Measurements from ENCODE around the gene TRPC4AP. TPM values are rescaled to one million over a fixed set of nuclear protein-coding genes. Genes with fewer than 3 reads are reported as not detected.

TRPC4AP gene
- total RNA-seq, 1 donor from 2014 or later, result 95.6 TPM

DNA sequence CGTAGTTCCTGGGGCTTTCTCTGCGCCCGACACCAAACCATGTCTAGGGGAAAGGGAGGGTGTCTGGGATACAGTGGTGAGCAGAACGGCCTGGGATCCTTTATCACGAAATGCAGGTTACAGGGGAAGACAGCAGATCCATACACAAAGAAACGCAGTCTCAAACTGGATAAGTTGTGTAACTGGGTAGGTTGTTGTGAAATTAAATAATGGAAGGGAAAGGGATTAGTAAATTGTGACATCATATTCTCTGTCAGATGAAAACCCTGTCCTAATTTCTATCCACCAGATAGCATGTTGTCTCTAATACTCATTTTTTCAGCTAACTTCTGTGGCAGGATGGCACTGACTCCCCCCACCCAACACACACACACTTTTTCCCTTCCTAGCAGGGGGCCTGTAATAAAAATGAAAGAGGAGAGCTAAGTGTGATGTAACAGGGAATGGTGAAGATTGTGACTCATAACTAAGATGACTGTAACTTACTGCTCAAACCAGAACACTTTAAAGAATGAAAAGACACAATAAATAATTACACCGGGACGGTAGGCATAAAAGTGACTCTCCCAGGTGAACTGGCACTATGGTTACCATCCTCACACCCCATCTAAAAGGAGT, 769 bp upstream of the TRPC4AP start:
- Mint-ChIP-seq H3K27me3 (ENCODE audit: low read depth) (no peaks in the 10 kb centered on the region), H3K4me1 (peaks cover 25% of the 10 kb centered on the region), H3K4me3 (peak overlapping the region; percentile 88), H3K36me3 (peaks cover 3% of the 10 kb centered on the region), H3K27ac (peak overlapping the region; percentile 70), H3K9me3 (no peaks in the 10 kb centered on the region)
- TF ChIP-seq, protein P1, sequence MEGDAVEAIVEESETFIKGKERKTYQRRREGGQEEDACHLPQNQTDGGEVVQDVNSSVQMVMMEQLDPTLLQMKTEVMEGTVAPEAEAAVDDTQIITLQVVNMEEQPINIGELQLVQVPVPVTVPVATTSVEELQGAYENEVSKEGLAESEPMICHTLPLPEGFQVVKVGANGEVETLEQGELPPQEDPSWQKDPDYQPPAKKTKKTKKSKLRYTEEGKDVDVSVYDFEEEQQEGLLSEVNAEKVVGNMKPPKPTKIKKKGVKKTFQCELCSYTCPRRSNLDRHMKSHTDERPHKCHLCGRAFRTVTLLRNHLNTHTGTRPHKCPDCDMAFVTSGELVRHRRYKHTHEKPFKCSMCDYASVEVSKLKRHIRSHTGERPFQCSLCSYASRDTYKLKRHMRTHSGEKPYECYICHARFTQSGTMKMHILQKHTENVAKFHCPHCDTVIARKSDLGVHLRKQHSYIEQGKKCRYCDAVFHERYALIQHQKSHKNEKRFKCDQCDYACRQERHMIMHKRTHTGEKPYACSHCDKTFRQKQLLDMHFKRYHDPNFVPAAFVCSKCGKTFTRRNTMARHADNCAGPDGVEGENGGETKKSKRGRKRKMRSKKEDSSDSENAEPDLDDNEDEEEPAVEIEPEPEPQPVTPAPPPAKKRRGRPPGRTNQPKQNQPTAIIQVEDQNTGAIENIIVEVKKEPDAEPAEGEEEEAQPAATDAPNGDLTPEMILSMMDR (IDR thresholded peaks at IDR 0.05; ENCODE audit: unreplicated experiment), result no peak
- no peak for DNase-seq (ENCODE audit: low spot score in 2 of 2, unreplicated experiment in 2 of 2)

DNA sequence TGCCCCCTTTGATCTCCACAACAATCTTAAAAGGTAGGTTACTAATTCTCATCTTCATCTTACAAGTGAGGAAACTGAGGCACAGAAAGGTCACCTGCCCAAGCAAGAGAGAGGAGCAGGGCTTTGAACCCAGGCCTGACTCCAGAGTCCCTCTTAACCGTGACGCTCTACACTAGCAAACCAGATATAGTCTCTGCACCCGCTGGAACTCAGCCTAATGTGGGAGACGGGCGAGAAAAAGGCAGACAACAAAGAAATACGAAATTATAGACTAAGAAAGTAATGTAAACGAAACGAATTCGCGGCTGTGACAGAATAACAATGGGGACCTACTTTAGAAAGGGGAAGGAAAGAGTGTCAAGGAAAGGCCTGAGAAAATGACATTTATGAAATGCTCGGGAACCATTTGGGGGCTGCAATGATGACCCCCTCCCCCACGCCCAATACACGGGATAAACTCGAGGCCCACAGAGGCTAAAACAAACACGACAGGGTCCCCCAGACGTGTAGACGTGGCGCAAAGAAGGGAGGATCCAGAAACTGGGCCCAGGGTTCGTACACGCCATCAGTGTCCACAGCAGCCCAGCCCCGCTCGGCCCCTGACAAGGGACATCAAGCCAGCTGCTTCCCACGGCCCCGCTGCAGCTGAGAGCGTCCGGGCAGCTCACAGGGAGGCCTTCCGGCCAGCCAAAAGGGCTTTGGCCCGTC, 637 bp downstream of the TRPC4AP start:
- Mint-ChIP-seq H3K27me3 (ENCODE audit: low read depth) (no peaks in the 10 kb centered on the region), H3K4me3 (peak overlapping the region; percentile 88), H3K36me3 (peaks cover 3% of the 10 kb centered on the region), H3K4me1 (peaks cover 26% of the 10 kb centered on the region), H3K27ac (peak overlapping the region; percentile 97), H3K9me3 (no peaks in the 10 kb centered on the region)
- TF ChIP-seq, protein P1 (IDR thresholded peaks at IDR 0.05; ENCODE audit: unreplicated experiment), result no peak
- DNase-seq (ENCODE audit: low spot score in 2 of 2, unreplicated experiment in 2 of 2), result no peak

DNA sequence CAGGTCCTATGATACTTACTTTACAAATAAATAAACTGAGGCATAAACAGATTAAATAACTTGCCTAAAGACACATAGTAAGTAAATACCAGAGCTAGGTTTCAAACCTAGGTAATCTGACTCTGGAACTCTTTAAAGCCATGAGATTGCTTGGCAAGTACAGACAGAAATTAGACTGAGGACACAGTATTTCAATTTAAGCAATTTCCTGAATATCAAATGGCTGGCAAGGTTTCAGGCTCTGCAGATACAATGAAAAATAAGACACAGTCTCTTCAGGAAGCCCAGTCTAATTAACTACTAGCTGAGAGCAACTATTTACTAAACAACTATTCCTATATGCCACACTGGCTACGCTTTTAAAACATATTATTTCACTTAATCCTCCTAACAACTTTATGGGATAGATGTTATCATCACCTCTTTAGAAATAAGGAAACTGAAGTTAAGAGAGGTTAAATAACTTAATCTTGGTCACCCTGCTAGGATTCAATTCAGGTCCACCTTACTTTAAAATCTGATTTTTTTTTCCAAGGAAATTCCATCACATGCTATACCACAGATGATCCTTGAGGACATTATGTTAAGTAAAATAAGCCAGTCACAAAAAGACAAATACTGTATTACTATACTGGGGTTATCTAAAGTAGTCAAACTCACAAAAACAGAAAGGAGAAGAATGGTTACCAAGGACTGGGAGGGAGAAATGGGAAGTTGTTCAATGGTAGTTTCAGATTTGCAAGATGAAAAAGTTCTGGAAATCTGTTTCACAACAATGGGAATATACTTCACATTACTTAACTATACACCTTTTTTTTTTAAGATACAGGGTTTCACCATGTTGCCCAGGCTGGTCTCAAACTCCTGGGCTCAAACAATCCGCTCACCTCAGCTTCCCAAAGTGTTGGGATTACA, 4.1 kb downstream of the TRPC4AP start:
- DNase-seq (ENCODE audit: low spot score in 2 of 2, unreplicated experiment in 2 of 2), result no peak
- Mint-ChIP-seq H3K9me3 (no peaks in the 10 kb centered on the region), H3K36me3 (peaks cover 3% of the 10 kb centered on the region), H3K27ac (peak overlapping the region; percentile 84), H3K4me1 (peaks cover 24% of the 10 kb centered on the region), H3K4me3 (no peak overlapping the region), H3K27me3 (ENCODE audit: low read depth) (no peaks in the 10 kb centered on the region)
- TF ChIP-seq, protein P1 (IDR thresholded peaks at IDR 0.05; ENCODE audit: unreplicated experiment), result no peak

DNA sequence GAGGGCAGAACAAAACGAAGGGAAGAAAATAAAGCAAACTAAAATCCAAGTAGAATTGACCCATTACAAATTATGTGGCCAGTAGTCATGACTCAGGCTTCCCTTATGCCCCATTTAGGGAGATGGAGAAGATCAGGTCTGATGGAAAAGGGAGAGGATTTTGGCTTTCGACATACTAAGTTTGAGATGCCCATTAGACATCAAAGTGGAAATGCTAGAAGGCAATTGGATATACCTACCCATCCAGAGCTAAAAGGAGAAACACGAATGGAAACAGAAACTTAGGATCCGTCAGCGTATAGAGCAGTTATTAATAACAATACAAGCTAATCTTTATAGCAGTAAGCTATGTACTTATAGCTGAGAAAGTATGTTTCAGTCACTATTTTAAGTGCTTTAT, 4.8 kb downstream of the TRPC4AP start:
- H3K4me3 Mint-ChIP-seq, result no peak overlapping the region
- TF ChIP-seq, protein P1 (IDR thresholded peaks at IDR 0.05; ENCODE audit: unreplicated experiment), result no peak
- no peaks in the 10 kb centered on the region for H3K9me3 Mint-ChIP-seq
- DNase-seq (ENCODE audit: low spot score in 2 of 2, unreplicated experiment in 2 of 2), result no peak
- H3K36me3 Mint-ChIP-seq, result peaks cover 3% of the 10 kb centered on the region
- no peak overlapping the region for H3K27ac Mint-ChIP-seq
- peaks cover 19% of the 10 kb centered on the region for H3K4me1 Mint-ChIP-seq
- no peaks in the 10 kb centered on the region for H3K27me3 Mint-ChIP-seq (ENCODE audit: low read depth)

DNA sequence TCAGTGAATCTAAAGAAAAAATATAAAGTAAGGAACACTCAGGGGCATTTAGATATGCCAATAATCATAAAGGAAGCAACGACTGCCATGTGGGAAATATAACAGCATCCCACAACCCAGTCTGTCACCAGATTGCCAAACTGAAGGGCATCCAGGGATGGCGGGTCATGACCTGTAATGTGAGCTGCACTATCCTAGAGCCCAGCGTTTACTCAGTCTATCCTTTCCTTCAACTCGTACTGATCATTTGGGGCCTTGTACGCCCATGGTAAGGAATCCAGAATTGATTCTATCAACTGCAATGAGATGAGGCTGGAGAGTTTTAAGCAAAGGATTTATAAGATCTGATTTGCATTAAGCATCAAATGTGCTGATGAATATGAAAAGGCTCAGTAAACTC, 5.3 kb downstream of the TRPC4AP start:
- no peaks in the 10 kb centered on the region for H3K9me3 Mint-ChIP-seq
- H3K27ac Mint-ChIP-seq, result no peak overlapping the region
- H3K27me3 Mint-ChIP-seq (ENCODE audit: low read depth), result no peaks in the 10 kb centered on the region
- H3K36me3 Mint-ChIP-seq, result peaks cover 3% of the 10 kb centered on the region
- DNase-seq (ENCODE audit: low spot score in 2 of 2, unreplicated experiment in 2 of 2), result no peak
- TF ChIP-seq, protein P1 (IDR thresholded peaks at IDR 0.05; ENCODE audit: unreplicated experiment), result no peak
- peaks cover 19% of the 10 kb centered on the region for H3K4me1 Mint-ChIP-seq
- no peak overlapping the region for H3K4me3 Mint-ChIP-seq
